CD14-positive monocyte (primary cell): ENCODE results near the gene SDK1. TPM values are rescaled to one million over a fixed set of nuclear protein-coding genes. Genes with fewer than 3 reads are reported as not detected.

Experiments
- DNase-seq, 3 donors: peaks; one replicate each; pipeline ENCODE4 v3.0.0-alpha.2; 2011 to 2022
- H2AFZ ChIP-seq: 2 replicates; pipeline ENCODE4 v1.6.0; 2012; ENCODE audit warnings: mild to moderate bottlenecking, low read depth, low read length, inconsistent platforms; ENCODE audit not compliant: insufficient read depth, poor library complexity, severe bottlenecking
- H3K27ac ChIP-seq, 2 donors: 1 replicate in 1 of 2; 2 replicates in 1 of 2; pipeline ENCODE4 v1.5.1; 2012 to 2013; ENCODE audit warnings: low read length in 2 of 2, control low read depth in 1 of 2, inconsistent platforms in 1 of 2, low read depth in 1 of 2, mild to moderate bottlenecking in 1 of 2
- H3K27me3 ChIP-seq, 2 donors: one replicate each; pipeline versions ENCODE4 v1.6.0 to v1.6.1; 2011 to 2013; ENCODE audit warnings: low read length in 2 of 2; ENCODE audit not compliant: control insufficient read depth in 2 of 2, insufficient read depth in 2 of 2
- H3K36me3 ChIP-seq, 2 donors: replicated peaks in 1 of 2; 1 replicate in 1 of 2; 2 replicates in 1 of 2; pipeline versions ENCODE4 v1.5.1 to v1.6.1; 2012 to 2013; ENCODE audit warnings: low read length in 2 of 2, control low read depth in 1 of 2, inconsistent platforms in 1 of 2, mild to moderate bottlenecking in 1 of 2; ENCODE audit not compliant: insufficient read depth in 2 of 2, control insufficient read depth in 1 of 2
- H3K4me1 ChIP-seq, 2 donors: 1 replicate in 1 of 2; 2 replicates in 1 of 2; pipeline versions ENCODE4 v1.5.1 to v1.6.1; 2012 to 2013; ENCODE audit warnings: low read length in 2 of 2, control low read depth in 1 of 2, inconsistent platforms in 1 of 2, mild to moderate bottlenecking in 1 of 2, moderate library complexity in 1 of 2; ENCODE audit not compliant: insufficient read depth in 2 of 2, control insufficient read depth in 1 of 2
- H3K4me2 ChIP-seq: replicated peaks from 2 replicates; pipeline ENCODE3; 2012; ENCODE audit warnings: low read length, moderate library complexity, mild to moderate bottlenecking; ENCODE audit not compliant: poor library complexity, severe bottlenecking; ENCODE audit errors: extremely low read depth
- H3K4me3 ChIP-seq, 3 experiments: fragments of 200-600 bp in 1 of 3; sonication (generic) in 1 of 3; replicated peaks in 1 of 3; 1 replicate in 2 of 3; 2 replicates in 1 of 3; pipeline ENCODE4 v1.5.1; 2011 to 2013; ENCODE audit warnings: low read length in 3 of 3, mild to moderate bottlenecking in 3 of 3, control low read depth in 2 of 3, low read depth in 2 of 3, inconsistent platforms in 1 of 3, moderate library complexity in 1 of 3
- H3K79me2 ChIP-seq: 2 replicates; pipeline ENCODE4 v1.6.0; 2012; ENCODE audit warnings: mild to moderate bottlenecking, control low read depth, inconsistent platforms, low read length, moderate library complexity; ENCODE audit not compliant: insufficient read depth
- H3K9ac ChIP-seq: 2 replicates; pipeline ENCODE4 v1.6.0; 2017; ENCODE audit warnings: low read length, mild to moderate bottlenecking; ENCODE audit not compliant: insufficient read depth, poor library complexity, severe bottlenecking
- H3K9me3 ChIP-seq, 2 donors: replicated peaks in 1 of 2; 1 replicate in 1 of 2; 2 replicates in 1 of 2; pipeline versions ENCODE4 v1.5.1 to v1.6.1; 2012 to 2013; ENCODE audit warnings: low read length in 2 of 2, control low read depth in 1 of 2; ENCODE audit not compliant: control insufficient read depth in 1 of 2, insufficient read depth in 1 of 2
- H4K20me1 ChIP-seq: 2 replicates; pipeline ENCODE4 v1.6.0; 2012; ENCODE audit warnings: mild to moderate bottlenecking, low read length, control low read depth, moderate library complexity; ENCODE audit not compliant: insufficient read depth
- H3K27ac Mint-ChIP-seq, 7 donors: one replicate each; pipeline ENCODE4 v1.8.0; 2020; ENCODE audit warnings: mild to moderate bottlenecking in 7 of 7, mixed read lengths in 7 of 7, moderate library complexity in 6 of 7, inconsistent platforms in 2 of 7
- H3K27me3 Mint-ChIP-seq, 3 donors: one replicate each; pipeline ENCODE4 v1.8.0; 2021 to 2022; ENCODE audit warnings: low read depth in 3 of 3, mild to moderate bottlenecking in 3 of 3, mixed read lengths in 3 of 3, moderate library complexity in 3 of 3, inconsistent platforms in 1 of 3
- H3K36me3 Mint-ChIP-seq, 2 donors: one replicate each; pipeline ENCODE4 v1.8.0; 2020; ENCODE audit warnings: mixed read lengths in 2 of 2, inconsistent platforms in 1 of 2, mild to moderate bottlenecking in 1 of 2
- H3K4me1 Mint-ChIP-seq: one replicate; pipeline ENCODE4 v1.8.0; 2020; ENCODE audit warnings: mild to moderate bottlenecking, mixed read lengths
- H3K4me3 Mint-ChIP-seq, 2 donors: one replicate each; pipeline ENCODE4 v1.8.0; 2020; ENCODE audit warnings: mild to moderate bottlenecking in 2 of 2, mixed read lengths in 2 of 2, moderate library complexity in 1 of 2
- H3K9me3 Mint-ChIP-seq, 7 donors: one replicate each; pipeline ENCODE4 v1.8.0; 2020 to 2022; ENCODE audit warnings: mixed read lengths in 7 of 7, mild to moderate bottlenecking in 6 of 7, moderate library complexity in 6 of 7, inconsistent platforms in 2 of 7
- CTCF ChIP-seq: fragments of 200-600 bp; IDR thresholded peaks from one replicate; pipeline ENCODE4 v1.8.0; 2022; ENCODE audit warnings: antibody characterized with exemption, mild to moderate bottlenecking
- WGBS: methylation state at CpG from one replicate; pipeline ENCODE4 v1.1.5; 2013; ENCODE audit warnings: missing lambda C conversion rate; ENCODE audit not compliant: insufficient coverage; 5-methylcytosine and 5-hydroxymethylcytosine counted together
- intact Hi-C, 2 donors: fragments of 100-400 bp; cut with micrococcal nuclease; formaldehyde crosslinking; loops; one replicate each; pipeline versions ENCODE4 v1.15.0 to v1.15.1; 2023
- polyA plus RNA-seq, 3 donors: library from polyadenylated mRNA; depleted of rRNA in 1 of 3; unstranded in 2 of 3; stranded (reverse) in 1 of 3; fragments of 300-500 nt in 2 of 3; fragments of >200 nt in 1 of 3; fragmentation: Illumina TruSeq in 2 of 3; gene quantifications; 1 replicate in 2 of 3; 2 replicates in 1 of 3; pipeline ENCODE4 v1.2.3, GENCODE V29; 2012 to 2021

Gene SDK1
- polyA plus RNA-seq, 3 donors, result 0.01 TPM; not detected in 2

- 100% methylated on average over 1 of the region's 1 CpG for WGBS
- no peak overlapping the region for H3K4me2 ChIP-seq
Observed at GRCh38 chr7:3404501-3404900, 103.4 kb downstream of the SDK1 start.

GRCh38 chr7:3408814-3409595 is 108.0 kb downstream of the SDK1 start:
- 100% methylated on average over 1 of the region's 5 CpGs for WGBS
- no peak overlapping the region for H3K27ac ChIP-seq
- no peaks in the 10 kb centered on the region for H3K27me3 ChIP-seq
- H3K4me1 Mint-ChIP-seq, result no peaks in the 10 kb centered on the region
- H3K4me2 ChIP-seq, result no peak overlapping the region
- H3K4me1 ChIP-seq, result no peaks in the 10 kb centered on the region
- no peak overlapping the region for H2AFZ ChIP-seq
- no peaks in the 10 kb centered on the region for H3K79me2 ChIP-seq
- H3K27ac Mint-ChIP-seq, result no peak overlapping the region
- peaks cover 0 to 4% (median 1%) of the 10 kb centered on the region in 3 donors for H3K27me3 Mint-ChIP-seq
- no peaks in the 10 kb centered on the region for H3K9me3 ChIP-seq
- no peak overlapping the region for H3K9ac ChIP-seq
- no peak overlapping the region for H3K4me3 Mint-ChIP-seq
- DNase-seq, result no peak
- H3K36me3 Mint-ChIP-seq, result no peaks in the 10 kb centered on the region
- peaks cover 0 to under 1% (median 0%) of the 10 kb centered on the region in 7 donors for H3K9me3 Mint-ChIP-seq
- H3K4me3 ChIP-seq, result no peak overlapping the region
- intact Hi-C loops, result no loop called here
- TF ChIP-seq CTCF, result no peak
- no peaks in the 10 kb centered on the region for H4K20me1 ChIP-seq
- no peaks in the 10 kb centered on the region for H3K36me3 ChIP-seq

More at GRCh38 chr7:3404501-3404900, 103.4 kb downstream of the SDK1 start:
- H3K4me3 Mint-ChIP-seq, result no peak overlapping the region
- Histone ChIP-seq H3K36me3 (no peaks in the 10 kb centered on the region), H3K9ac (no peak overlapping the region), H4K20me1 (no peaks in the 10 kb centered on the region), H3K4me1 (no peaks in the 10 kb centered on the region), H3K79me2 (no peaks in the 10 kb centered on the region), H3K4me3 (no peak overlapping the region), H3K27ac (no peak overlapping the region), H2AFZ (no peak overlapping the region), H3K27me3 (no peaks in the 10 kb centered on the region), H3K9me3 (no peaks in the 10 kb centered on the region)
- peaks cover 0 to 1% (median 0%) of the 10 kb centered on the region in 7 donors for H3K9me3 Mint-ChIP-seq
- DNase-seq, result no peak
- intact Hi-C loops, result no loop called here
- no peak for TF ChIP-seq CTCF
- no peaks in the 10 kb centered on the region for H3K36me3 Mint-ChIP-seq
- H3K27ac Mint-ChIP-seq, result no peak overlapping the region
- no peaks in the 10 kb centered on the region for H3K4me1 Mint-ChIP-seq
- peaks cover 0 to 4% (median 0%) of the 10 kb centered on the region in 3 donors for H3K27me3 Mint-ChIP-seq
